ENCODE data around the gene NPY. TPM values are rescaled to one million over a fixed set of nuclear protein-coding genes. Genes with fewer than 3 reads are reported as not detected.
"Not testable (repeated sequence)": the region's sequence is repeated elsewhere in the genome, so short reads cannot be mapped to it uniquely, and the experiment has no call there.

Gene NPY
- total RNA-seq, 1 experiment from 2014 or later, result not detected

- TF ChIP-seq, protein P1, sequence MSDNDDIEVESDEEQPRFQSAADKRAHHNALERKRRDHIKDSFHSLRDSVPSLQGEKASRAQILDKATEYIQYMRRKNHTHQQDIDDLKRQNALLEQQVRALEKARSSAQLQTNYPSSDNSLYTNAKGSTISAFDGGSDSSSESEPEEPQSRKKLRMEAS (IDR thresholded peaks at IDR 0.05), result no peak
- TF ChIP-seq, protein P2, sequence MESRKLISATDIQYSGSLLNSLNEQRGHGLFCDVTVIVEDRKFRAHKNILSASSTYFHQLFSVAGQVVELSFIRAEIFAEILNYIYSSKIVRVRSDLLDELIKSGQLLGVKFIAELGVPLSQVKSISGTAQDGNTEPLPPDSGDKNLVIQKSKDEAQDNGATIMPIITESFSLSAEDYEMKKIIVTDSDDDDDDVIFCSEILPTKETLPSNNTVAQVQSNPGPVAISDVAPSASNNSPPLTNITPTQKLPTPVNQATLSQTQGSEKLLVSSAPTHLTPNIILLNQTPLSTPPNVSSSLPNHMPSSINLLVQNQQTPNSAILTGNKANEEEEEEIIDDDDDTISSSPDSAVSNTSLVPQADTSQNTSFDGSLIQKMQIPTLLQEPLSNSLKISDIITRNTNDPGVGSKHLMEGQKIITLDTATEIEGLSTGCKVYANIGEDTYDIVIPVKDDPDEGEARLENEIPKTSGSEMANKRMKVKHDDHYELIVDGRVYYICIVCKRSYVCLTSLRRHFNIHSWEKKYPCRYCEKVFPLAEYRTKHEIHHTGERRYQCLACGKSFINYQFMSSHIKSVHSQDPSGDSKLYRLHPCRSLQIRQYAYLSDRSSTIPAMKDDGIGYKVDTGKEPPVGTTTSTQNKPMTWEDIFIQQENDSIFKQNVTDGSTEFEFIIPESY (IDR thresholded peaks at IDR 0.05; ENCODE audit: extremely low read depth, insufficient replicate concordance, low read length), result no peak
- TF ChIP-seq POLR2AphosphoS5 (IDR thresholded peaks at IDR 0.05; ENCODE audit: low read depth, low read length), result no peak
Observed at GRCh38 chr7:24255139-24255538, 28.9 kb upstream of the NPY start (continued).

- CTCF ChIA-PET; H4K20me1 ChIP-seq (ENCODE audit: insufficient read depth); H3K4me3 ChIP-seq (replicated peaks in 1 of 2; ENCODE audit: low read depth in 1 of 2, low read length in 2 of 2); ATAC-seq; H3K4me2 ChIP-seq (ENCODE audit: low read length); H3K27ac ChIP-seq (ENCODE audit: low read depth, low read length); intact Hi-C loops (cut with micrococcal nuclease); H2AFZ ChIP-seq (ENCODE audit: low read depth, low read length, poor library complexity, severe bottlenecking); H3K9ac ChIP-seq (ENCODE audit: low read length); H3K27me3 ChIP-seq (ENCODE audit: insufficient read depth, low read length); H3K9me2 ChIP-seq (ENCODE audit: insufficient read depth); H3K79me2 ChIP-seq (ENCODE audit: insufficient read depth, low read length); POLR2A ChIA-PET; H3K9me3 ChIP-seq (ENCODE audit: control insufficient read depth in 1 of 2, insufficient read depth in 1 of 2, low read depth in 1 of 2, low read length in 2 of 2); RAD21 ChIA-PET (ENCODE audit: low non-redundant PET in 1 of 2, low total read pairs in 2 of 2, uncharacterized antibody in 2 of 2, unreplicated experiment in 2 of 2); BruUV-seq (replicated peaks); H3K4me1 ChIP-seq (ENCODE audit: control insufficient read depth in 1 of 2, insufficient read depth in 2 of 2, low read length in 2 of 2); H3K36me3 ChIP-seq (ENCODE audit: control insufficient read depth in 1 of 2, insufficient read depth in 2 of 2, low read length in 2 of 2); DNase-seq (ENCODE audit: low read depth, low spot score): not testable (repeated sequence)
Observed at GRCh38 chr7:24258324-24258723, 25.7 kb upstream of the NPY start.

DNA sequence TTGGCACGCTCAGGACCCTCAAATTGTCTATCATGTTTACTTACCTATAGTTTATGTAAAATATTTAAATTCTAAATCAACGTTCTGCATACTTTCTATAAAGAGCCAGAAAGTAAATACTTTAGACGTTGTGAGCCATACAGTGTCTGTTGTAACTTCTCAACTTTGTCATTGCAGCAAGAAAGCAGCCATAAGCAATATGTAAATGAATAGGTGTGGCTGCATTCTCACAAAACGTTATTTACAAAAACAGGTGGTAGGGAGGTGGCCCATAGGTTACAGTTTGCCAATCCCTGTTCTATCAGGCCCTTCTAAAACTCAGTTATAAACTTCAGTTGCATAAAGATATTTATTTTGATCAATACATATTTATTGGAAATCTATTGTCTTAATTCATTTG, 12.1 kb upstream of the NPY start:
- no peak for ATAC-seq
- intact Hi-C loops (cut with micrococcal nuclease), result no loop called here
- POLR2A ChIA-PET, result no interaction called here

More for the DNA sequence above, 12.1 kb upstream of the NPY start:
- no peaks in the 10 kb centered on the region for H4K20me1 ChIP-seq (ENCODE audit: insufficient read depth)
- no peaks in the 10 kb centered on the region for H3K36me3 ChIP-seq (ENCODE audit: control insufficient read depth in 1 of 2, insufficient read depth in 2 of 2, low read length in 2 of 2)
- no peak for DNase-seq (ENCODE audit: low read depth, low spot score)
- no peaks in the 10 kb centered on the region for H3K9me3 ChIP-seq (ENCODE audit: control insufficient read depth in 1 of 2, insufficient read depth in 1 of 2, low read depth in 1 of 2, low read length in 2 of 2)
- H3K27ac ChIP-seq (ENCODE audit: low read depth, low read length), result no peak overlapping the region
- no peak overlapping the region for H3K9ac ChIP-seq (ENCODE audit: low read length)
- no peak overlapping the region for H3K4me3 ChIP-seq (replicated peaks in 1 of 2; ENCODE audit: low read depth in 1 of 2, low read length in 2 of 2)
- no peaks in the 10 kb centered on the region for H3K9me2 ChIP-seq (ENCODE audit: insufficient read depth)
- no TSS peak for BruUV-seq (replicated peaks)
- H2AFZ ChIP-seq (ENCODE audit: low read depth, low read length, poor library complexity, severe bottlenecking), result no peak overlapping the region
- CTCF ChIA-PET, result no interaction called here
- no peaks in the 10 kb centered on the region for H3K4me1 ChIP-seq (ENCODE audit: control insufficient read depth in 1 of 2, insufficient read depth in 2 of 2, low read length in 2 of 2)
- no peak overlapping the region for H3K4me2 ChIP-seq (ENCODE audit: low read length)
- H3K27me3 ChIP-seq (ENCODE audit: insufficient read depth, low read length), result no peaks in the 10 kb centered on the region
- RAD21 ChIA-PET (ENCODE audit: low non-redundant PET in 1 of 2, low total read pairs in 2 of 2, uncharacterized antibody in 2 of 2, unreplicated experiment in 2 of 2), result no interaction called here
- H3K79me2 ChIP-seq (ENCODE audit: insufficient read depth, low read length), result no peaks in the 10 kb centered on the region
- TF ChIP-seq EZH2 (IDR thresholded peaks at IDR 0.05) (no peak), FOSL1 (IDR thresholded peaks at IDR 0.05; ENCODE audit: low read depth) (no peak), RAD21 (IDR thresholded peaks at IDR 0.05; ENCODE audit: low read depth) (no peak), SIN3A (IDR thresholded peaks at IDR 0.05; ENCODE audit: low read depth) (no peak), POLR2AphosphoS5 (IDR thresholded peaks at IDR 0.05; ENCODE audit: low read depth, low read length) (no peak), POLR2A (IDR thresholded peaks at IDR 0.05; ENCODE audit: borderline replicate concordance, extremely low read depth, insufficient read depth, insufficient read length) (no peak)
- TF ChIP-seq, protein P3, sequence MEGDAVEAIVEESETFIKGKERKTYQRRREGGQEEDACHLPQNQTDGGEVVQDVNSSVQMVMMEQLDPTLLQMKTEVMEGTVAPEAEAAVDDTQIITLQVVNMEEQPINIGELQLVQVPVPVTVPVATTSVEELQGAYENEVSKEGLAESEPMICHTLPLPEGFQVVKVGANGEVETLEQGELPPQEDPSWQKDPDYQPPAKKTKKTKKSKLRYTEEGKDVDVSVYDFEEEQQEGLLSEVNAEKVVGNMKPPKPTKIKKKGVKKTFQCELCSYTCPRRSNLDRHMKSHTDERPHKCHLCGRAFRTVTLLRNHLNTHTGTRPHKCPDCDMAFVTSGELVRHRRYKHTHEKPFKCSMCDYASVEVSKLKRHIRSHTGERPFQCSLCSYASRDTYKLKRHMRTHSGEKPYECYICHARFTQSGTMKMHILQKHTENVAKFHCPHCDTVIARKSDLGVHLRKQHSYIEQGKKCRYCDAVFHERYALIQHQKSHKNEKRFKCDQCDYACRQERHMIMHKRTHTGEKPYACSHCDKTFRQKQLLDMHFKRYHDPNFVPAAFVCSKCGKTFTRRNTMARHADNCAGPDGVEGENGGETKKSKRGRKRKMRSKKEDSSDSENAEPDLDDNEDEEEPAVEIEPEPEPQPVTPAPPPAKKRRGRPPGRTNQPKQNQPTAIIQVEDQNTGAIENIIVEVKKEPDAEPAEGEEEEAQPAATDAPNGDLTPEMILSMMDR (IDR thresholded peaks at IDR 0.05 in 2 of 3, conservative IDR thresholded peaks at IDR 0.05 in 1 of 3; ENCODE audit: borderline replicate concordance in 1 of 3, insufficient read depth in 1 of 3, low read depth in 2 of 3, low read length in 2 of 3), result no peak
